OCI-LY1 (cell line): Measurements from ENCODE around the gene CIAPIN1.

Experiments used
- CTCF ChIP-seq: fragments of 200-600 bp; sonication (generic), shearing (Covaris generic); IDR thresholded peaks from 2 replicates; pipeline ENCODE4 v1.5.1; 2017; ENCODE audit warnings: mild to moderate bottlenecking, antibody characterized with exemption, low read length, moderate library complexity, mixed read lengths
- EZH2 ChIP-seq: fragments of 200-600 bp; sonication (generic), shearing (Covaris generic); IDR thresholded peaks from 2 replicates; pipeline ENCODE4 v1.8.0; 2017; ENCODE audit warnings: borderline replicate concordance, mixed run types, mild to moderate bottlenecking, antibody characterized with exemption, low read length, moderate library complexity, mixed read lengths

DNA sequence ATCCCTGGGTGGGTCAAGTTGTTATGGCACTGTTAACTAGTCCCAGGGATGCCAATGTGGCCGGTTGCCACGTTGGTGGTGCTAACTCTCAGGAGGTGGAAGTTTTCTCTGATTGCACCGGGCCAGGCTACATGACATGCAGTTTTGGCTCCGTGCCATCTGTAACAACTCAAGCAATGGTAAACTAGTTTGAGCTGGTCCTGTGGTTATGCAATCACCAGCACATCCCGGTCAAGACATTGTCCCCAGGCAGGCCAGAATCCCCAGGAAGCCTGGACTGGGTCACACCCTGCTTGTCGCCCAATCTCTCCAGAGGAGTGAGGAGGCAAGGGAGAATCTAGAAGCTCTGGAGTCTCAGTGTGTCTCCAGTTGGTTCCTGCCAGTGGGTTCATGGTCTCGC lies 52.7 kb downstream of the CIAPIN1 start:
- TF ChIP-seq CTCF: no peak
- no peak for TF ChIP-seq EZH2
